GM12873 (cell line): ENCODE measurements around the gene D2HGDH.

Source experiments
- CTCF ChIP-seq: IDR thresholded peaks from 2 replicates; pipeline ENCODE4 v1.5.1; 2012; ENCODE audit warnings: low read depth, mild to moderate bottlenecking, moderate library complexity, low read length, control low read depth; ENCODE audit not compliant: insufficient read depth; ENCODE audit errors: missing control alignments

D2HGDH gene

GRCh38 chr2:241780939-241781569 lies 46.6 kb downstream of the D2HGDH start:
- TF ChIP-seq CTCF: no peak

GRCh38 chr2:241788135-241788534 lies 53.7 kb downstream of the D2HGDH start:
- TF ChIP-seq CTCF: no peak

- TF ChIP-seq CTCF: peak; percentile 12
Measured at GRCh38 chr2:241788572-241788971, 54.1 kb downstream of the D2HGDH start.

GRCh38 chr2:241793385-241793784 lies 59.0 kb downstream of the D2HGDH start:
- TF ChIP-seq CTCF: no peak

- no peak for TF ChIP-seq CTCF
Measured at GRCh38 chr2:241794250-241794823, 59.9 kb downstream of the D2HGDH start.

GRCh38 chr2:241795021-241795999 lies 60.9 kb downstream of the D2HGDH start:
- TF ChIP-seq CTCF: no peak

GRCh38 chr2:241796209-241796608 lies 61.8 kb downstream of the D2HGDH start:
- TF ChIP-seq CTCF: no peak
